Measurements from ENCODE around the gene ATP1A2.

ATP1A2 gene

DNA sequence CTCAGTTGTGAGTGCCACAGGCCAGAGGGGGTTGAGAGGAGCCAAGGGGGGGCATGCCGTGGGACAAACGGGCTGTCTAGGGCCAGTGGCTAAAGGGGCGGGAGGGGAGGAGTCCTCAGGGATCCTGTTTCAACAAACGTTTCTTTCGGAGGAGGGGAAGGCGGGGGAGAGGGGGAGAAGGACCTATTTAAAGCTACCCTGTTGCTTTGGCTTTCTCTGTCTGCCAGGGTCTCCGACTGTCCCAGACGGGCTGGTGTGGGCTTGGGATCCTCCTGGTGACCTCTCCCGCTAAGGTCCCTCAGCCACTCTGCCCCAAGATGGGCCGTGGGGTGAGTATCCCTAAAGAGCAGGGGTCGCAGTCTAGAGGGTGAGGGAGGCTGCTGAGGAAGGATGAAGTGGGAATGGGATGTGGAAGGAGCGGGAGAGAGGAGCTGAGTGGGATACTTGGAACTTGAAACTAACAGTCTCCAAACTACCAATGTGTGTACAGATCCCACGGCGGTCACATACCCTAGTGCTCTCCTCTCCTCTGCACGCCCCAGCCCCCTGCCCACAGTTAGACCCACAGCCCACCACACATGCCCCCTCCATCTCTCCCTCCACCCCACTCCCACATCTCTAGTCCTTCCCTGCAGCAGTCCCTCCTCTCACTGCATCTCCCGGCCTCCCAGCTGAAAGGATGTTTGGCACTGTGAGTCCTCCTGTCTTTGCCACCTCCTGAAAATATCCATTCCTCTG is at the start of gene ATP1A2:
TSS of gene ATP1A2 (plus strand) at position 215 of the 738 bp plus-strand sequence. CDS start at position 318, 103 bp downstream.
- DNase-seq = no peak

DNA sequence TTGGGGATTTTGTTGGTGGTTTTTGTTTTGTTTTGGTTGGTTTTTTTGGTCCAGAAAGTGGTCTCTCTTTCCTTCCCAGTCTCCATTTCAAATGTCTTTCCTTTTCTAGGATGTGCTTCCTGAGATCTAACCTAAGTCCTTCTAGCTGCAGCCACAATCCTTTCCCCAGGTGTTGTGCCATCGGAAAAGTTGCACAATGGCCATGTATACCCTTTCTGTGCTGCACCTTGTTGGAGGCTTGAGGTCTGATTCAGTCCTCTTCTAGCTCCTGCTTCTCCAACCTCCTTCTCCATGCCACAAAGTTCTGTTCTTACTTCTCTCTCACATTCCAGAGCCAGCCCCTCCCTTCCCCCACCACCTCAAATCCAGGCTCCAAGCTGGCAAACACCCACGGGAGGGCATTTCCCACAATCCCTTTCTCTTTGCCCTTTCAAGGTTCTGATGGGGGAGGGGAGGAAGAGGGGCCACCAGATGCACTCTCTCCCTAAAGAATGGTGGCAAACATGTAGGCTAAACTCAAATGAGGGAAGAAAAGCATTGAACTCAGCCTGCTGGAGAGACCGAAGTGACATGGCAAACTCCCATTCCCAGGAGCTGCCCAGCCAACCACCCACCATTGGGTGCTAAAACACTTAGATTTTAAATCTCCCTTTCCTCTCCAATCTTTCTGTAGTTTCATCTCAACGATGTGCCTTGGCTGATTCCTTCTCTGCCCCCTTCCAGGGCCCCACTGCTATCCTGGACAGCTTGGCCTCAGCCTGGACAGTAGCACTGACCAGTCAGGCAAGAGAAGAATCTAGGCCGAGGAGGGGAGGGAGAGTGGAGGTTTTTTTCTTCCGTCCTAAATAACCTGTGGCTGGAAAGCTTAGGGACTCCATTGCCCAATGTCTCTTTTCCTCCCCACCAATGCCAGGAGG is 48.5 kb upstream of the ATP1A2 start:
- no peak for DNase-seq

DNA sequence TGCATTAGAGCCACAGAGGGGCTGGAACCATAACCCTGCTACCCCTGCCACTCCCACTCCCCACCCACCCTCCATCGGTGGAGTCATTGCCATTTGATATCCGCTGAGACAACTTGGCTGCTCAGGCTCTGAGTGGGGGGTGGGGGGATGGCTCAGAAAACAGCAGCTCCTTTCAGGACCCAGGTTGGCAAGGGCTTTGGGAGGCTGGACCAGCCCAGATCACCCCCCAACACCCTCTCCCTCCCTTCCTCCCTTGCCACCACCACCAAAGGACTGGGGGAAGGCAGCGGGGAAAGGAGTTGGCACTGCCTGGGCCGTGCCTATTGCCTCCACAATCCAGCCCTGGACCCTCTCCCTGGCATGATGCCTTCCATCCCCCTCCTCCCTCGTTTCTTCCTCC is 47.3 kb upstream of the ATP1A2 start:
- DNase-seq = no peak

DNA sequence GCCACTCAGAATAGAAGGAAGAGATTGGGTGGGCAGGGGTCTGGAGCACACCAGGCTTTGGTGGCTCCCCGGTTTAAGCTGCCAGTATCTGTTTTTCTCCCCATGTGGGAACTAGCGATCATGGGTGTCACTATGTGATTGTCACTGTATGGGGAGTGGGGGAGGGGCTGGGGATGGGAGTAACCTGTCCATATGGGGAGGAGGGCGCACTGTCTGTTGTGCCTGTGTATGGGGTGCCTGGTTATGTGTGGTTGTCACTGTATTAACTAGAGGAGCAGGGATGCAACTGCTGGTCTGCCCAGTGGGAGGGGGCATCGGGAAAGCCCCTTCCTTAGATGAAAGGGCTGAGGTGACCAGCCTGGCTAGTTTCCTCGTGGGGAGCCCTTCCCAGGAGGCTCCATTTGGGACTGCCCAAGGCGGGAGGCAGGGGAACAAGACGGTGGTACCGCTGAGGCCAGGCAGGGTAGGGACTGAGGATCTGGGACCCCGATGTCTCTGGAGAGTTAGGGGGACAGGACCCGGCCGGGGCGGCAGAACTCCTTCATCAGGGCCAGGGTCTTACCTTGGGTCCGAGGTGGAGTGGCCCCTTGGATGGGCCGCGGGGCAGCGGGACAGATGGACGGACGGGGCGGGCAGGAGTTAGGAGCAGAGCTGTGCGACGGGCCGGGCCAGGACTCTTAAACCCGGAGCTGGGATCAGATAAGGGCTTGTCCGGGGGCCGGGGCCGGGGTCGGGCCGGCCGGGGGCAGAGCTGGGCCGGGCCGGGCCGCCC is 45.9 kb upstream of the ATP1A2 start, which contains the start of gene KCNJ10:
TSS of gene KCNJ10 (minus strand) at position 701 of the 772 bp plus-strand sequence. CDS start 27,628 bp downstream, outside the sequence.
- no peak for DNase-seq

DNA sequence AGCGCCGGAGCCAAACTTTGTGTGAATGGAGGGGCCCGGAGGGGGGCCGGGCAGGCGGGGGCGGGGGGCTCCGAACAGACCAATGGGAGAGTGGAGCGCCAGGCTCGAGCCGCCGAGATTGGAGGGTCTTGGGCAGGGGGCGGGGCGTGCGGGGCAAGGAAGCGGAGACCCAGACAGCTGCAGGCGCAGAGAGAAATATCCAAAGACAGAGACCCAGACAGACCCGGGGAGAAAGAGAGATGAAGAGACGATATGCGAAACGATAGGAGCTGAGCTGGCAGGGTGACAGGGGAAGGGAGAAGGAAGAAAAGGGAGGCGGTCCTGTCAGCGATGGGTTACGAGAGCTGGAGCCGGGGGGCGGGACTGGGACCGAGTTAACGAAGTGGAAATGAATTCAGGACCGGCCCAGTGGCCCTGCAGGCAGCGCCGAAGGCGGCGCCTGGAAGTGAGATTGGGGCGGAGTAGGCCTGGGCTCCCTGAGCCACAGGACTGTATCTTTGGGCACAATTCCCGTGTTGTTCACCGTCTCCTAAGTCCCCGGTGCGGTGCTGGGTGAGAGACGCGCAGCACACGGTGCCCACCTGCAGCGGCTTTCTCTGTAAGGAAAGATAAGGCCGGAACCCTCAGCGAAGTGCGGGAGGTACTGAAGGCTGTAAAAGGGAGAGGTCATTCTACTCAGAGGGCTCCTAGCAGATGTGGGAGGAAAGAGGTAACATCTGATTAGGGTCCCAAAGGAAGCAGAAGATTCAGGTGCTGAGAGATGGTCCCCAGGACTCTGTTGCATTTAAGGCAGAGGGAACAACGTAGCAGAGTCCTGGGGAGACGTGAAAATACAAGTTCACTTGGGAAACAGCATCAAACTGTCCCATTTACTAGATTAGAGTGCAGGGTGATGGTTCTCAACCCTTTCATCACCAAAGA is 45.1 kb upstream of the ATP1A2 start:
- peak; percentile 64 to 67 for DNase-seq

DNA sequence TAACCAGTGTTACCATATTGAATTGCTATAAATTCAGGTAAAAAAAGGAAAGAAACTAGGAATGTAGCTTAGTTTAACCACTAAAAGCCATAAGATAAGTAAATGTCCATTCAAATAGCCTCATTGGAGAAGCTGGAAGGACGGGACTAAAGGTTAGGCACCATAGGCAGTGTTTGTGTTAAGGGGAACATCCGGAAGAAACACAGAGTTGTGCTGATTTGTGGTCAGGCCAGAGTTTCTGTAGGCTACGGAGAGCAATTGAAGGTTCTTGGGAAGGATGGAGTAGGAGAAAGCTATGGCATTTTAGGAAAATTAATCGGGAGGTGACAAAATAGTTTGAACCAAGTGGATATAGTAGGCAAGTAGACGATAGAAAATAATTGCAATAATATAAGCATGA is 44.3 kb upstream of the ATP1A2 start:
- no peak for DNase-seq

DNA sequence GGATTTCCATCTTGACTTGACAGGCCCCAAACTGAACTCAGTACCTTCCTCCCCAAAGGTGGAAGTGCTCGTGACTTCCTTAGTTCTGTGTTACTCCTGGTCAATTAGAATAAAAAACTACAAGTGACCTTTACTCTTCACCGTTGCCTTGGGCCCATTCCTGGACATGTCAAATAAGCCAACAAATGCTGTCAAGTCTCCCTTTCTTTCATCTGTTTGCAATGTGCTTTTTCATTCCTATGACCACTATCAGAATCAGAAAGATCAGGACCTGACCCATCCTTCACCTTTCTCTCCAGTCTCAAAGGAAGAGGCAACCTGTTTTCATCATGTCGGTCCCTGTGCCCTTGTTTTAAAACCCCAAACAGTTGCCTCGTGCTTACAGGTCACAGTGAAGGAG is 40.7 kb upstream of the ATP1A2 start:
- DNase-seq = no peak

DNA sequence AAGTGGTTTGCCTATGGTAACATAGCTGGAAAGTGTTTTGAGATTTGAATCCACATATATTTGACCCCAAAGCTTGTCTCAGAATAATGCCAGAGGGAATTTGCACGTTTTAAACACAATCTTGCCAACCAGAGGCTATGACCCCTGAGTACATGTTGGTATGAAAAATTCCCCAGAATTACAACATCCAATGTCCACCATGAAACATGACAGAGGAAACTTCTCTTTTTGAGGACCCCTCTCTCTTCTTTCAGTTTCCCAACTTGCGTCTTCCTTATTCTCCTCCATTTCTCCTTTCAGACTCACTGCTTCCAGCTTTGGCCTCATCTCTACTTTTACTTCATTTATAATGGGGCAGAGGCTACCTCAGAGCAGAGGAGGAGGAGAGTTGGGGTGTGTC is 39.7 kb upstream of the ATP1A2 start:
- no peak for DNase-seq

DNA sequence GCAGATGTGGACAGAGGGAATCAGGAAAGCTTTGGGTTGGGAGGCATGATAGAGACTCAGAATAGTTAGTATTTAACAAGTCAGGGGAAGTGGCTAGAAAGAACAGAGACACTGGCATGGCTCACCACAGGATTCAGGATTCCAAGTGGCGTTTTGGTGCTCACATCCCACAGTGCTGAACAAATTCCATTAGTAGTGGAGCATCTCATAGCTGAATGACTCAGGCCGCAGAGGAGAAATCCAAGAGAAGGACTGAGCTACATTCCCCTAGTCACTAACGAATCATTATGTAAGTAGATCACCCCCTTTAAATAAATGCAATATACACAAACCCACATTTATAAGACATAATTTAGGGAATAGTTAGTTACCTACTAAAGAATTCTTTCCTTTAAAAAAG is 39.3 kb upstream of the ATP1A2 start:
- no peak for DNase-seq

DNA sequence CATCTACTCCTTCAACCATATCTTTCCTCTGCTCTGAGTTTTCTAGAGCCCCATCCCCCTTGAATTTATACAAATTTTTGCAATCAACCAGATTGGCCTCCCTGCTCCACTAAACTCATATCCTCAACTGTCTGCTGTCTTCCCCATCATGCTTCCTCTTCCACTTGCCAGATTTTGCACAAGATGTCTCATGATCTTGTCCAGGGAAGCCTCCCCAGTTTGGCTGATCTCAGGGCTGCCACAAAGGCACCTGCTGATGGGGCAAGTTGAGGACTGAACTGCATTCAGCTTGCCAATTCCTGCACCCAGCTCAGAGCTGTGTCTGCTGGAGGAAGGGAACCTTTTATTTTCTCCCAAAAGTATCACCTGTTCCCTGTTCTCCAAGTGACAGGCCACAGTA is 38.1 kb upstream of the ATP1A2 start:
- DNase-seq = no peak

DNA sequence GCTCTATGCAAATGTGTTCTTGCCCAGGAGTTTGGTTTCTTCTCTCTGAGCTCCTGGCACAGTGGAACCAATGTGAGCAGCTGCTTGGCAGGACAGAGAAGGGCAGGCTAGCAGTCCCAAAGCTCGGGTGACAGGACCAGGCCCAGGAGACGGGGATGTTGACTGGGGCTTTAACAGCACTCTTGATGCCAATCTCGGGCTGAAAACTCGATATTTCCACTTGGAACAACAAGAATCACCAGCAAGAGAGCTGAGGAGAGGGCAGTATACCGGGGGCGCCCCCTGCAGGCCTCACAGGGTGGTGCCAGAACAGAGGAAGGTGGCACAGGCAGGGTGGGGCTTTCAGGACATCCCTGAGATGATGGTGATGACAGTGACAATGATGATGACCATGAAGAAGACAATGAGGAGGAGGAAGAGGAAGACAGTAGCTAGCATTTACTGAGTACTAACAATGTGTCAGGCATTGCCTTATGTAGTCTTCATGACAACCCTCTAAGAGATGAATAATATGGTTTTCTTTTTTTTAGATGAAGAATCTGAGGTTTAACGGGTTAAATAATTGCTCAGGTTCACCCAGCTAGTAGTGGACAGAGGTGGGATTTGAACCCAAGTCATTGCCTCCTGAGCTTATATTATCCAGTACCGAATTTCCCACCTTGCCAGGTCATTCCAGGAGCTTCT is 36.9 kb upstream of the ATP1A2 start:
- peak; percentile 45 to 47 for DNase-seq

DNA sequence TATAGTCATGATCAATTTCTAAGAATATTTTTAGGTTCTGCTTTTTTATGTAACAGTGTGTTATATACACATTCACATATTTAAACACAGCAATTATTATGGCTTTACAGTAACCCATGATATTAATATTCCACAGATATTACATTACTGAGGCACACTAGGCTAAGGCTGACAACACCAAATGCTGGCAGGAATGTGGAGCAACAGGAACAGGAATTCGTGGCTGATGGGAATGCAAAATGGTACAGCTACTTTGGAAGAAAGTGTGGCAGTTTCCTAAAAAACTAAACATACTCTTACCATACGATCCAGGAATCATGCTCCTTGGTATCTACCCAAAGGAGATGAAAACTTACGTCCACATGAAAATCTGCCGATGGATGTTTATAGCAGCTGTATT is 36.1 kb upstream of the ATP1A2 start:
- DNase-seq = no peak

DNA sequence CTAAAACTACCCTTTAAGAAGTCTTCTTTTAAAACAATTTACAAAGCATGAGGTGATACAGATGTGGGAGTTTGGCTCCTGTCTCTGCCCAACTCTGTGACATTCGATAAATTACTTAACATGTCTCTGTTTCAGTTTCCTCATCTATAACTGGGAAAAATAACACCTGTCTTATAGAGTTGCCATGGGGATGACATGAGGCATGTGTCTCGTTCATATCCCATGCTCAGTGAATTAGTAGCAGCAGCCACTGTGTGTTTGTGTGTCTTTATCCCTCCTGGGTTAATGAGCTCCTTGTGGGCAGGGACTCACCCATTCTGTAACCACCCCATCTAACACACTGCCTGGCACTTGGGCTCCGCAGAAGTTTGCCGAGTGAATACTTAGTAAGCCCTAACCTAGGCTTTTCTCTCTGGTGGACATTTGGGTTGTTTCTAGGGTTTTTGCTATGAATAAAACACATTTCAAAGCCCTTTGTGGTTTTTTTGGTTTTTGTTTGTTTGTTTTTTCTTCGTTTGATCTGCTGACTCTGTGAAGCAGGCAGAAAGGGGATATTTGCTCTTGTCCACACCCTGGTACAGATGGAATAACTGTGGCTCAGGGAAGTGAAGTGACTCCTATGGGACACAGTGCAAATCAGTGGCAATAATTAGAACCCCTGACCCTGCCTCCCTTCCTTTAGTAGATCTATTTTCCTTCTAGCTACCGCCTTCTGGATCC is 35.0 kb upstream of the ATP1A2 start:
- DNase-seq = no peak

DNA sequence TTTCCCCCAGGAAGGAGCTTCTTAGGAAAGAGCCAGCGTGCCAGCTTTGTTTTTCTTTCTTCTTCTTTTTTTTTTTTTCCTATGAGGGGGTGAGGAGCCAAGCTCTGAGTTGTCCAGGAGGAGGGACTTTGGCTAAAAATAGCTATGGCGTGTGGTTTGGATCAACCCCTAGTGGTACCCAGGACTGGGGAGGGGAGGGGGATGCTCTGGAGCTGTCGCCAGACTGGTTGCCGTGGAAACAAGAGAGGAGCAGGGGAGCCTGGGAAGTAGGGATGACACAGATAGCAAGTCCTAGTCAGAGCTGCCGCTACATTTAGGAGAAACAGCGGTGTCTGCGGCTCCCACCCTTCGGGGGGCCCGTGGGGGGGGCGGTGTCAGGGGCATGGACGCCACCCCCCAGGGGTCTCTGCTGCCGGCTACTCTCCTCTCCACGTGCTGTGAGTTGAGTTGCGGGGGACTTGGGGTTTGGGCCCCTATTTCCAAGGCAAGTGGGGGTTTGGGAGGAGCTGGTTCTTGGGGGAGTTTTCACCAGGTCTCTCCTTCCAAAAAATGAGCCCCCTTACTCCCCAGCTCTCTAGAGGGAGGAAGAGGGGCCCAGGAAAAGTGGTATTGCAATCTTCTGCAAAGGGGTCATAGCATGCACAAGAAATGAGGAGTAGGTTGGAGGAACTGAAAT is 34.2 kb upstream of the ATP1A2 start, which contains the start of gene KCNJ9:
TSS of gene KCNJ9 (plus strand) at position 278 of the 676 bp plus-strand sequence. CDS start 2,493 bp downstream, outside the sequence.
- DNase-seq = no peak

DNA sequence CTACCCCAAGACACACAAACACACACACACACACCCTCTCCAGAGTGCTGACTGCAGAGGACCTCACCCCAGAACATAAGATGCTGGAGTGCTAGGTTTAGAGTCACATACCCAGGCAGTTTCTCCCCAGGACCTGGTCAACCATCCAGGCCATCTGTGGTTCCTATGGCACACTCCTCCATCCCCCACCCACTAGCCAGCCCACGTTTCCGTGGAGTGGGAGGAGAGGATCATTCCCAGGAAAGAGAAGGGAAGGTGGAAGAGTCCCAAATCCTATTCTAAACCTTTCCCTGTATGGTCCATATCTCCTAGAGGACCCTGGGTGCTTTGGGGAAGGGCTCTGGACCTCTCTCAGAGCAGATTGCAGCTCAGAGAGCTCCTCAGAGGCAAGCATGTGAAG is 33.1 kb upstream of the ATP1A2 start:
- no peak for DNase-seq

DNA sequence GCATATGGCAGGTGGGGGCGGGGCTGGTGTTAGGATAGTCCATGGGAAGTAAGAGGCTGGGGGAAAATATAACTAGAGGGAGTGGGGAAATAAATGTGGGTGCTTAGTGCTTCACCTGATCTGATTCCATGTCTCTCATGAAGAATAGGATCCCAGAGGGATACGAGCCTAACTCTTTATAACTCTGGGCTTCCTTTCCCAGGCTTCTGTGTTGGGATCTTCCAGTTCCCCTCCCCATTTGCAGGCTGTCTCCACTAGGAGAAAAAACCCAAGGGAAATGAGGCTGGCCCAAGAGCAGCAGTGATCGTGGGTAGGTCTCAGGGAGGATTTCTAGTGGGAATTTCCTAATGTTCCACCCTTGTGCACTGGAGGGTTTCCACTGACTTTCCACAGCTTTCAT is 32.6 kb upstream of the ATP1A2 start:
- no peak for DNase-seq

DNA sequence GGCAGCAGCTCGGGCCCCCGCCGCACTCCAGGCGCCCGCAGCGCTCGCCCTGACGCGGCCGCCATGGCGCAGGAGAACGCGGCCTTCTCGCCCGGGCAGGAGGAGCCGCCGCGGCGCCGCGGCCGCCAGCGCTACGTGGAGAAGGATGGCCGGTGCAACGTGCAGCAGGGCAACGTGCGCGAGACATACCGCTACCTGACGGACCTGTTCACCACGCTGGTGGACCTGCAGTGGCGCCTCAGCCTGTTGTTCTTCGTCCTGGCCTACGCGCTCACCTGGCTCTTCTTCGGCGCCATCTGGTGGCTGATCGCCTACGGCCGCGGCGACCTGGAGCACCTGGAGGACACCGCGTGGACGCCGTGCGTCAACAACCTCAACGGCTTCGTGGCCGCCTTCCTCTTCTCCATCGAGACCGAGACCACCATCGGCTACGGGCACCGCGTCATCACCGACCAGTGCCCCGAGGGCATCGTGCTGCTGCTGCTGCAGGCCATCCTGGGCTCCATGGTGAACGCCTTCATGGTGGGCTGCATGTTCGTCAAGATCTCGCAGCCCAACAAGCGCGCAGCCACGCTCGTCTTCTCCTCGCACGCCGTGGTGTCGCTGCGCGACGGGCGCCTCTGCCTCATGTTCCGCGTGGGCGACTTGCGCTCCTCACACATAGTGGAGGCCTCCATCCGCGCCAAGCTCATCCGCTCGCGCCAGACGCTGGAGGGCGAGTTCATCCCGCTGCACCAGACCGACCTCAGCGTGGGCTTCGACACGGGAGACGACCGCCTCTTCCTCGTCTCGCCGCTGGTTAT is 31.4 kb upstream of the ATP1A2 start:
- DNase-seq = peak; percentile 72 to 77

DNA sequence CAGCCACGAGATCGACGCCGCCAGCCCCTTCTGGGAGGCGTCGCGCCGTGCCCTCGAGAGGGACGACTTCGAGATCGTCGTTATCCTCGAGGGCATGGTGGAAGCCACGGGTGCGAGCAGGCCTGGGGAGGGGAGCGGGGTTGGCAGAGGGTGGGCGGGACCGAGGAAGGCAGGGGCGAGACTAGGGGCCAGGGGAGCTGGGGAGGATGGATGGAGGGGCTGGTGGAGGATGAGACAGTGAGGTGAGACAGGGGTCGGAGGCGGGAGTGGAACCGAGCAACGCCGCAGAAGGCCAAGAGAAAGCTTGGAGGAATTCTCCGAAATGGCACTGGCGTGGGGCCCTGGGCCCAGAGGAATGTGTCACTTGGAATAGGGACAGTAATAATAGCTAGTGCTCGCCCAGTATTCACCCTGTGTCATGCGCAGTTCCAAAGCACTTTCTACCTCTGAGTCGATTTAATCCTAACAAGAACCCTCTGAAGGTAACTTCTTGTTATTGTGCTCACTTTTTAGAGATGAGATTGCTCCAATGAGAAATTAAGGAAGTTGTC is 30.7 kb upstream of the ATP1A2 start:
- no peak for DNase-seq
